ENCODE data around the gene DUSP8. TPM values are rescaled to one million over a fixed set of nuclear protein-coding genes. Genes with fewer than 3 reads are reported as not detected.
A peak's percentile ranks its signal among the peaks of the same experiment; 100 is the strongest.

DUSP8 gene
- total and polyA plus RNA-seq, 8 donors = 0.80 to 21.8 (median 1.7) TPM

DNA sequence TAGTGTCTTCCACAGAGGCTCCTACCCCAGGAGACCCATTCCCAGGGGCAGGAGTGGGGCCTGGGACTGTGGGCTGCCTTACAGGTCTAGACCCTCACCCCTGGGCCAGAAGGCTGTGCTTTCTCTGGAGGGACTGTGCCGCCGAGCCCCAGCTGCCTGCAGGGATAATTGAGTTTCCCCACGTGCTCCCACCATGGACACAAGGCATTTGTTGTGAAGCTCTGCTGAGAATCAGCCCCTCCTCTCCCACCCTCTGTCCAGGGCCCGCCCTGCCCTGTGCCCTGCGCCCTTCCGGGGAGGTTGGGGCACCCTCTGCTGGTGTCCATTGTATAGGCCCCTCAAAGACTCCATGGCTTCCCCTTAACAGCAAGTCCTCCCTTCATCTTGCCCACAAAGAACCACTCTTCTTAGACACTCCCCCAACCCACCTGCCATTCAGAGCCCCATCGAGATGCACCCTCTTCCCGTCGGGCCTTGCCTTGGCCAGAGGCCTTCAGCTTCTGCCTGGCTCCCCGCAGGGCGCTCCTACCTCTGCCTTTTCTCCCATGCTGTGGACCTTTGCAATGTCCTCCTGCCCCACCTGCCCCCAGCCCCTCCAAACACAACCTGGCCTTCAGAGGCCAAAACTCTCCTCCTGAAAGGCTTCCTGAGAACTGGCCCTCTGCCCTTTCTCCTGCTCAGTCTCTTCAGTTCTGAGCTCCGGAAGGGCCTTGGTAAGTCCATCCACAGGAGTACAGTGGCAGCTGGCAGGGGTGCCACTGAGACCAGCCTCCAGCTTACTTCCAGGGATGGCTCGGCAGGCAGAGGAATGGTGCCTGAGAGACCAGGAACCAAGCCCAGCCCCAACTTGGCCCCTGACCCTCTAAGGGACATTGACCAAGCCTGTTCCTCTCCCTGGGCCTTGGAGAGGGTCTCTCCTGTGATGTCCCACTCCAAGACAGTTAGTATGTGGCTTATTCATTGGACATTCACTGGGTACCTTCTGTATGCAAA lies 22.4 kb downstream of the DUSP8 start:
- DNase-seq (peak in 1 of 4 donors; percentile 54), ATAC-seq (no peak)
- TF ChIP-seq, protein P1, sequence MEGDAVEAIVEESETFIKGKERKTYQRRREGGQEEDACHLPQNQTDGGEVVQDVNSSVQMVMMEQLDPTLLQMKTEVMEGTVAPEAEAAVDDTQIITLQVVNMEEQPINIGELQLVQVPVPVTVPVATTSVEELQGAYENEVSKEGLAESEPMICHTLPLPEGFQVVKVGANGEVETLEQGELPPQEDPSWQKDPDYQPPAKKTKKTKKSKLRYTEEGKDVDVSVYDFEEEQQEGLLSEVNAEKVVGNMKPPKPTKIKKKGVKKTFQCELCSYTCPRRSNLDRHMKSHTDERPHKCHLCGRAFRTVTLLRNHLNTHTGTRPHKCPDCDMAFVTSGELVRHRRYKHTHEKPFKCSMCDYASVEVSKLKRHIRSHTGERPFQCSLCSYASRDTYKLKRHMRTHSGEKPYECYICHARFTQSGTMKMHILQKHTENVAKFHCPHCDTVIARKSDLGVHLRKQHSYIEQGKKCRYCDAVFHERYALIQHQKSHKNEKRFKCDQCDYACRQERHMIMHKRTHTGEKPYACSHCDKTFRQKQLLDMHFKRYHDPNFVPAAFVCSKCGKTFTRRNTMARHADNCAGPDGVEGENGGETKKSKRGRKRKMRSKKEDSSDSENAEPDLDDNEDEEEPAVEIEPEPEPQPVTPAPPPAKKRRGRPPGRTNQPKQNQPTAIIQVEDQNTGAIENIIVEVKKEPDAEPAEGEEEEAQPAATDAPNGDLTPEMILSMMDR (IDR thresholded peaks at IDR 0.05) = no peak
- Histone ChIP-seq H3K4me1 (peaks cover 13 to 25% of the 10 kb centered on the region in 2 donors), H3K27me3 (peaks cover 17 to 65% of the 10 kb centered on the region in 2 donors), H3K27ac (peak overlapping the region in 1 of 2 donors; percentile 60), H3K4me3 (no peak overlapping the region), H3K36me3 (no peaks in the 10 kb centered on the region), H3K9me3 (no peaks in the 10 kb centered on the region)
- intact Hi-C loops (cut with DNase I) = no loop called here

DNA sequence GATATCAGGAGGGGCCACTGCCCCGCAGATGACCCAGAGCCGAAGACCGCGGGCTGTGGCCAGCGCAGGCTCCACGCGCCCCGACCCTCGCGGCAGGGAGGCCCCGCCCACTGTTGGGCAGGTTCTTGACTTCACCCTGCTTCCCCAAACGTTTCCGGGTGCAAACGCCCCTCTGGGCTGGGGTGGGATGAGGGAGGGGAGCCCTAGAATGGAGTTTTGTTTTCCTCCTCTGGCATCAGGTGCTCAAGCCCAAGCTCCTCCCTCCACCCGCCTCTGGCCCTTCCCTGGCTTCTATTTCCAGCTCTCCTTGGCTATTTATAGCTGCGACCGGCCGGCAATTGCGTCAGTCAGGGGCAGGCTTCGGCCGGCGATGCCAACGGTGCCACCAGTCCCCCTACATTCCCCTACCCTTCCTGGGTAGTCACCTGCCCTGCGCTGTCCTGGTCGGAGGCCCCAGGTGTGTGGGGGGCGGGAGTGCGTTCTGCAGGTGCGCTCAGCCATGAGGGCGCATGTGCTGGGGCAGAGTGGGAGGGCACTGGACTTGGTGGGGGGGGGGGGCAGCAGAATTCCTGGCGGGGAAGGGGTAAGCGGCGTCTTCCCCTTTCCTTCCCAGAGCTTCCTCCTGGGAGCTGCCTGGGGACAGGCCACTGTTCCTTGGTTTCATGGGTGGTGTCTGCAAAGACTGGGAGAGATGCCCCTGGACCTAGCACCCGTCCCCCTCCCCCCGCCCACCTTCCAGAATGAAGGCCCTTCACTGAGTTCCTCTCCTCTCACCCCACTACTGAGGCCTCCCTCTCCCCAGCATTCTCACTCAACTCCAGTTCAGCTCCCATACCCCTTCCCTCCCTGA lies 23.6 kb downstream of the DUSP8 start:
- ATAC-seq = peak; percentile 81
- H3K4me1 ChIP-seq = peaks cover 13 to 25% of the 10 kb centered on the region in 2 donors
- no peaks in the 10 kb centered on the region for H3K9me3 ChIP-seq
- peak overlapping the region in 1 of 2 donors; percentile 60 for H3K27ac ChIP-seq
- intact Hi-C loops (cut with DNase I) = no loop called here
- peaks cover 17 to 65% of the 10 kb centered on the region in 2 donors for H3K27me3 ChIP-seq
- peak in 3 of 4 donors; percentile 83 to 88 (median 87) for DNase-seq
- no peaks in the 10 kb centered on the region for H3K36me3 ChIP-seq
- TF ChIP-seq, protein P1 (IDR thresholded peaks at IDR 0.05) = no peak
- peak overlapping the region in 1 of 2 donors; percentile 18 for H3K4me3 ChIP-seq

GRCh38 chr11:1547467-1548098 lies 24.5 kb downstream of the DUSP8 start:
- peak overlapping the region in 1 of 2 donors; percentile 60 for H3K27ac ChIP-seq
- H3K4me1 ChIP-seq = peaks cover 13 to 25% of the 10 kb centered on the region in 2 donors
- TF ChIP-seq, protein P1 (IDR thresholded peaks at IDR 0.05) = no peak
- H3K4me3 ChIP-seq = peak overlapping the region; percentile 13 to 39
- H3K9me3 ChIP-seq = no peaks in the 10 kb centered on the region
- H3K27me3 ChIP-seq = peaks cover 17 to 60% of the 10 kb centered on the region in 2 donors
- intact Hi-C loops (cut with DNase I) = no loop called here
- ATAC-seq = no peak
- peak in 1 of 4 donors; percentile 77 for DNase-seq
- no peaks in the 10 kb centered on the region for H3K36me3 ChIP-seq

GRCh38 chr11:1546536-1547466 lies 25.3 kb downstream of the DUSP8 start:
- peak; percentile 77 for ATAC-seq
- TF ChIP-seq, protein P1 (IDR thresholded peaks at IDR 0.05) = peak; percentile 60 to 77
- peak in 3 of 4 donors; percentile 53 to 83 (median 68) for DNase-seq
- Histone ChIP-seq H3K9me3 (no peaks in the 10 kb centered on the region), H3K27me3 (peaks cover 17 to 60% of the 10 kb centered on the region in 2 donors), H3K27ac (peak overlapping the region in 1 of 2 donors; percentile 60), H3K36me3 (no peaks in the 10 kb centered on the region), H3K4me3 (peak overlapping the region; percentile 13 to 39), H3K4me1 (peaks cover 13 to 25% of the 10 kb centered on the region in 2 donors)
- intact Hi-C loops (cut with DNase I) = no loop called here
